Retinal pigment epithelial cell (primary cell): ENCODE data around the gene FNBP1L.

Experiments
- DNase-seq: peaks from one replicate; pipeline ENCODE4 v3.0.0-alpha.2; 2010; ENCODE audit warnings: low read depth
- H3K4me3 ChIP-seq: 2 replicates; pipeline ENCODE4 v1.5.1; 2011; ENCODE audit warnings: mild to moderate bottlenecking, low read length, control low read depth, moderate library complexity
- CTCF ChIP-seq: conservative IDR thresholded peaks from 2 replicates; pipeline ENCODE4 v1.5.1; 2011; ENCODE audit warnings: low read depth, low read length, control low read depth, inconsistent platforms

The FNBP1L gene

DNA sequence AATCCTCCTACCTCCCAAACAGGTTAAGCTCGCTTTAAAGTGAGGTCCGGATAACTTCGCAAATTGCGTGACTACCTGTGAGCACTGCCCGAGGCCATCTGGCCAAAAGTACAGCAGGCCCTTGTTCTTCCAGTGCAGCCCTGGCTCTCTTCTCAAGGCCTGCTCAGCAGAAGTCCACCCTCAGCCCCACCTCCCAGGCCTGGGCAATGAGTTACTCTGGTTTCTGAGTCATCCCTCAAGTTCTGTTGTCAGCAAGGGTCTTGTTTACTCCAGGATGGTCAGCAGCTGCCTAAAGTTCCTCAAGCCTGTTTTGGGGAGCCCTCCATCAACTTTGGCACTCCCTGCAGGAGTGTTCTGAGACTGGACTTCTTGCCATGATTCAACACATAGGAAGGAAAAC is 132.0 kb downstream of the FNBP1L start:
- TF ChIP-seq CTCF: no peak
- no peak for DNase-seq
- no peak overlapping the region for H3K4me3 ChIP-seq

- TF ChIP-seq CTCF: no peak
- no peak overlapping the region for H3K4me3 ChIP-seq
Measured at GRCh38 chr1:93581917-93582850, 134.3 kb downstream of the FNBP1L start.

GRCh38 chr1:93584261-93585003 is 136.5 kb downstream of the FNBP1L start:
- DNase-seq: no peak
- no peak for TF ChIP-seq CTCF

More at GRCh38 chr1:93581917-93582850, 134.3 kb downstream of the FNBP1L start:
- DNase-seq: no peak

DNA sequence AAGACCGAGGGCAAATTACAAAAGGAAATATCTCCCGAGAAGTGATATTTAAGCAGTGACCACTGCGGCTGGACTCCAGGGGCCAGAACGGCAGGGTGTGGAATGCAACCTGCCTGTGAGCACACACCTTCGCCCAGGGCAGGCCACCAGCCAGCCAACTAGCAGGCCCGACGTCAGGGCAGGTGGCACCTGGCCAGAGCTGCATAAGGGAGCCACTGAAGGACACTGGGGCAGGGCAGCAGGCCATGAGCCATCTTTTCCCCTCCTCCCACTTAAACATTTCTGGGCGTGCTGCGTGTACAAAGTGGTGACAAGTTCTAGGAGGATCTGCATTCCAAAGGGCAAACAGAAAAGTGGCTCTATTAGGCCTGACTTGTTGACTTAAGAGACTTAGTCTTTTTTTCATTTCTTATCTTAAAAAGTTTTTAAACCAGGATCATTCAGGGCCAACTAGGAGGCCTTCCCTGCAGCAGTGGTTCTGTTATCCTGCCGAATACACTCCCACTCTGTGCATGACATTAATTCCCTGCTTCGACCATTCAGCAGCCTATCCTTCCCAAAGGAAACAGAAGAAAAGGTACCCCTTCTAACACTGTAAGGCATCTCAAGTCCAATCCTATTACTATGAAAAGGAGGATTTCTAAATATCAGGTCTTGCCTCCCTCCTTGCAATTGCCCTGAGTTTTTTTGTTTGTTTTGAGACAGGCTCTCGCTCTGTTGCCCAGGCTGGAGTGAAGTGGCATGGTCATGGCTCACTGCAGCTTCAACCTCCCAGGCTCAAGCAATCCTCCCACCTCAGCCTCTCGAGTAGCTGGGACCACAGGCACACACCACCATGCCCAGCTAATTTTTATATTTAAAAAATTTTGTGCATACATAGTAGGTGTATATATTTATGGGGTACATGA is 137.4 kb downstream of the FNBP1L start:
- no peak for DNase-seq
- no peak overlapping the region for H3K4me3 ChIP-seq
- no peak for TF ChIP-seq CTCF

More at GRCh38 chr1:93584261-93585003, 136.5 kb downstream of the FNBP1L start:
- no peak overlapping the region for H3K4me3 ChIP-seq

GRCh38 chr1:93587354-93587753 is 139.4 kb downstream of the FNBP1L start:
- no peak overlapping the region for H3K4me3 ChIP-seq
- no peak for TF ChIP-seq CTCF
- no peak for DNase-seq

- TF ChIP-seq CTCF: no peak
- H3K4me3 ChIP-seq: no peak overlapping the region
- DNase-seq: no peak
Measured at GRCh38 chr1:93588206-93588605, 140.3 kb downstream of the FNBP1L start.
